HUES6 (cell line): ENCODE results near the gene SOWAHA.

Source experiments
- H3K27ac ChIP-seq: 2 replicates; pipeline ENCODE4 v1.7.0; 2013; ENCODE audit warnings: low read depth, mild to moderate bottlenecking, low read length, inconsistent platforms
- H3K27me3 ChIP-seq: 2 replicates; pipeline ENCODE4 v1.6.1; 2013; ENCODE audit warnings: low read length; ENCODE audit not compliant: control insufficient read depth, insufficient read depth
- H3K36me3 ChIP-seq: 2 replicates; pipeline ENCODE4 v1.6.1; 2013; ENCODE audit warnings: low read length; ENCODE audit not compliant: control insufficient read depth, insufficient read depth
- H3K4me1 ChIP-seq: 2 replicates; pipeline ENCODE4 v1.6.1; 2013; ENCODE audit warnings: low read length; ENCODE audit not compliant: control insufficient read depth, insufficient read depth
- H3K4me3 ChIP-seq: 2 replicates; pipeline ENCODE4 v1.5.1; 2013; ENCODE audit warnings: low read depth, low read length
- H3K9ac ChIP-seq: one replicate; pipeline ENCODE4 v1.6.1; 2013; ENCODE audit warnings: mild to moderate bottlenecking, low read length
- H3K9me3 ChIP-seq: 2 replicates; pipeline ENCODE4 v1.6.1; 2013; ENCODE audit warnings: low read depth, low read length; ENCODE audit not compliant: control insufficient read depth, insufficient read depth

The SOWAHA gene

DNA sequence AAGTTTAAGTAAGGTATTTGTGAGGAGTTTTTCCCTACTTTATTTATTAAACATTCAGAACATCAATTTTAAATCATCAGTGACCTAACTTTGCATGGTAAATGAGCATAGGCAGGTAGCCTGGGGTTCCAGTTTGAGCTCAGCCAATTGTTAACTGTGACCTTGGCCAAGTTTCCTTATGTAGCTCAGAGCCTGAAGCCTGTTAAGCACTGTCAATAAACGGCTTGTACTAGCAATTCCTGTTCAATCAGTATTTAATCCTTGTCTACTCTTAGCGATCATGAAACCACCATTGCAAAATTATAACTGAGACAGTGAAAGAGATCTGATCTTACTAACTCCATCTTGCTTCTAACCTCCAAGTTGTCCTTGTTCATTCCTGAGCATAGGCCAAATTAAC is 4.7 kb upstream of the SOWAHA start:
- Histone ChIP-seq H3K4me1 (peaks cover 8% of the 10 kb centered on the region), H3K9ac (no peak overlapping the region), H3K9me3 (no peaks in the 10 kb centered on the region), H3K36me3 (no peaks in the 10 kb centered on the region), H3K27ac (no peak overlapping the region), H3K27me3 (peaks cover 34% of the 10 kb centered on the region), H3K4me3 (no peak overlapping the region)

DNA sequence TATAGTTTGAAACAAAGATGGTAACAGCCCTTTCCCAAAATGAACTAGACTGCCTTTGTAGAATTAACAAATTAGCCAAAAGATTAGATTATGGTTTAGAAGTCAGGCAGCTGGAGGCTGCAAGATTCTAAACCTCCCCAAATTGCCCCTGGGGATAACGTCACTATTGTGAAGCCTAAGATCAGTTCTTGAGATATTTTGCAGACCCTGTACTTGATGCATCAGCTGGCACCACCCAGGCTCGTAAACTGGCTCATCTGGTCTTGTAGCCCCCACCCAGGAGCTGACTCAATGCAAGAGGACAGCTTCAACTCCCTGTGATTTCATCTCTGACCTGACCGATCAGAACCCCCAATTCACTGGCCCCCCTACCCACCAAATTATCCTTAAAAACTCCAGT is 4.2 kb upstream of the SOWAHA start:
- peaks cover 38% of the 10 kb centered on the region for H3K27me3 ChIP-seq
- no peak overlapping the region for H3K27ac ChIP-seq

DNA sequence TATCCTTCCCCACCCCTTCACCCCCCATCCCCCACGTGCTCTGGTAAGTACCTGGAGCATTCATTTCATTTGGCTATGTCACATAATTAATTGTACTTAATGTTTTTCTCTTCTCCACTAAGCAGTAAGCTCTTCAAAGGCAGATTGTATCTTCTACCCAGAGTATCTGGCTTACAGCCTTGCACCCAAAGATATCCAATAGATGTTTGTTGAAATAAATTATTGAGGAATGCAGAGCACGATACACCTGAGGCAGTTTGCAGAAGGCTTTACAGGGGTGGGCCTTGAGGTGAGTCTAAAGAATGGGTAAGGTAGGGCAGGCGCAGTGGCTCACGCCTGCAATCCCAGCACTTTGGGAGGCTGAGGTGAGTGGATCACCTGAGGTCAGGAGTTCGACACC is 2.5 kb upstream of the SOWAHA start:
- H3K4me3 ChIP-seq, result no peak overlapping the region
- no peaks in the 10 kb centered on the region for H3K9me3 ChIP-seq
- H3K4me1 ChIP-seq, result peaks cover 8% of the 10 kb centered on the region
- H3K9ac ChIP-seq, result no peak overlapping the region
- H3K27me3 ChIP-seq, result peaks cover 56% of the 10 kb centered on the region
- no peak overlapping the region for H3K27ac ChIP-seq
- H3K36me3 ChIP-seq, result no peaks in the 10 kb centered on the region

More for the DNA sequence above, 4.2 kb upstream of the SOWAHA start:
- no peaks in the 10 kb centered on the region for H3K36me3 ChIP-seq
- no peak overlapping the region for H3K9ac ChIP-seq
- no peaks in the 10 kb centered on the region for H3K9me3 ChIP-seq
- no peak overlapping the region for H3K4me3 ChIP-seq
- H3K4me1 ChIP-seq, result peaks cover 8% of the 10 kb centered on the region

DNA sequence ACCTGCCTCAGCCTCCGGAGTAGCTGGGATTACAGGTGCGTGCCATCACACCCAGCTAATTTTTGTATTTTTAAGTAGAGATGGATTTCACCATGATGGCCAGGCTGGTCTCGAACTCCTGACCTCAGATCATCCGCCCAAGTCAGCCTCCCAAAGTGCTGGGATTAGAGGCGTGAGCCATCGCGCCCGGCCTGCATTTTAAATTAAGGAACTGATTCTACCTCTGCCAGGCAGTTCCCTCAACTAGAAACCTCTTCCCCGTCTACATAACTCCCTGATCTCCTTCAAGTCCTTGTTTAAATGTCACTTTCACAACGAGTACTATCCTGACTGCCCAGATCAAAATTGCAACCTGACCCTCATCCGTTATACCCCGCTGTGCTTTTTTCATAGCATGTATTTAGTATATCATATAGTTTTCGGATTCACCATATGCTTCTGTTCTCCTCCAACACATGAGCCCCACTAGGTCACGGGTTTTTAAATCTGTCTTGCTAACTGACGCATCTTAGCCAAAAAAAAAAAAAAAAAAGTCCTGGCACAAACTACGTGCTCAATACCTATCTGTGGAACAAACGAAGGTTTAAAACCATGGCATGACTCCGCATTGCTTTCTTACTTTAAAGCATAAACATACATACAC is 858 bp upstream of the SOWAHA start:
- peak overlapping the region; percentile 41 for H3K4me3 ChIP-seq
- no peak overlapping the region for H3K9ac ChIP-seq
- no peaks in the 10 kb centered on the region for H3K36me3 ChIP-seq
- no peaks in the 10 kb centered on the region for H3K9me3 ChIP-seq
- H3K27ac ChIP-seq, result no peak overlapping the region
- peaks cover 66% of the 10 kb centered on the region for H3K27me3 ChIP-seq
- H3K4me1 ChIP-seq, result peaks cover 4% of the 10 kb centered on the region

DNA sequence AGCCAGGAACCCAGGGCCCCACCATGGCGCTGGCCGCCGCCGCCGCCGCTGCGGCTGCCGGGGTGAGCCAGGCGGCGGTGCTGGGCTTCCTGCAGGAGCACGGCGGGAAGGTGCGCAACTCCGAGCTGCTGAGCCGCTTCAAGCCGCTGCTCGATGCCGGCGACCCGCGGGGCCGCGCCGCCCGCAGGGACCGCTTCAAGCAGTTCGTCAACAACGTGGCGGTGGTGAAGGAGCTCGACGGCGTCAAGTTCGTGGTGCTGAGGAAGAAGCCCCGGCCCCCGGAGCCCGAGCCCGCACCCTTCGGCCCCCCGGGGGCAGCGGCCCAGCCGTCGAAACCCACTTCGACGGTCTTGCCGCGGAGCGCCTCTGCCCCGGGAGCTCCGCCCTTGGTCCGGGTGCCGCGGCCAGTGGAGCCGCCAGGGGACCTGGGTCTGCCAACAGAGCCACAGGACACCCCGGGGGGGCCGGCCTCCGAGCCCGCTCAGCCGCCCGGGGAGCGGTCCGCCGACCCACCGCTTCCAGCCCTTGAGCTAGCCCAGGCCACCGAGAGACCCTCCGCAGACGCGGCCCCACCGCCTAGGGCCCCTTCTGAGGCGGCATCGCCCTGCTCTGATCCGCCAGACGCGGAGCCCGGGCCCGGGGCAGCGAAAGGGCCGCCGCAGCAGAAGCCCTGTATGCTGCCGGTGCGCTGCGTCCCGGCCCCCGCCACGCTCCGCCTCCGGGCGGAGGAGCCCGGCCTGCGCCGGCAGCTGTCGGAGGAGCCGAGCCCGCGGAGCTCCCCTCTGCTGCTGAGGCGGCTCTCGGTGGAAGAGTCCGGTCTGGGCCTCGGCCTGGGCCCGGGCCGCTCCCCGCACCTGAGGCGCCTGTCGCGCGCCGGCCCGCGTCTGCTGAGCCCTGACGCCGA is 749 bp downstream of the SOWAHA start:
- H3K9ac ChIP-seq, result no peak overlapping the region
- no peaks in the 10 kb centered on the region for H3K9me3 ChIP-seq
- no peaks in the 10 kb centered on the region for H3K36me3 ChIP-seq
- H3K4me3 ChIP-seq, result peak overlapping the region; percentile 41
- no peaks in the 10 kb centered on the region; the same call in 1 of the 2 replicates for H3K4me1 ChIP-seq
- H3K27me3 ChIP-seq, result peaks cover 70% of the 10 kb centered on the region
- no peak overlapping the region for H3K27ac ChIP-seq

DNA sequence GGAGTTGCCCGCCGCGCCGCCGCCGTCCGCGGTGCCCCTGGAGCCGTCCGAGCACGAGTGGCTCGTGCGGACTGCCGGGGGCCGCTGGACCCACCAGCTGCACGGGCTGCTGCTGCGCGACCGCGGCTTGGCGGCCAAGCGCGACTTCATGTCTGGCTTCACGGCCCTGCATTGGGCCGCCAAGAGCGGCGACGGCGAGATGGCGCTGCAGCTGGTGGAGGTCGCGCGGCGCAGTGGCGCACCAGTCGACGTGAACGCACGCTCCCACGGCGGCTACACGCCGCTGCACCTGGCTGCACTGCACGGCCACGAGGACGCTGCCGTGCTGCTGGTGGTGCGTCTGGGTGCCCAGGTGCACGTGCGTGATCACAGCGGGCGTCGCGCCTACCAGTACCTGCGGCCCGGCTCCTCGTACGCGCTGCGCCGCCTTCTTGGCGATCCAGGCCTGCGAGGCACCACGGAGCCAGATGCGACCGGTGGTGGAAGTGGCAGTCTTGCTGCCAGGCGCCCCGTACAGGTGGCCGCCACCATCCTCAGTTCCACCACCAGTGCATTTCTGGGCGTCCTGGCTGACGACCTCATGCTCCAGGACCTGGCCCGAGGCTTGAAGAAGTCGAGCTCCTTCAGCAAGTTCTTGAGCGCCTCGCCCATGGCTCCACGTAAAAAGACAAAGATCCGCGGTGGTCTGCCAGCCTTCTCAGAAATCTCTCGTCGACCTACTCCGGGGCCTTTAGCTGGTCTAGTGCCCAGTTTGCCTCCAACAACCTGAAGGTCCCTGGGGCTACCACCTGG is 1.6 kb downstream of the SOWAHA start:
- Histone ChIP-seq H3K27ac (no peak overlapping the region), H3K4me3 (peak overlapping the region; percentile 41), H3K4me1 (no peaks in the 10 kb centered on the region; the same call in 1 of the 2 replicates), H3K27me3 (peaks cover 70% of the 10 kb centered on the region), H3K9ac (no peak overlapping the region), H3K9me3 (no peaks in the 10 kb centered on the region), H3K36me3 (no peaks in the 10 kb centered on the region)

DNA sequence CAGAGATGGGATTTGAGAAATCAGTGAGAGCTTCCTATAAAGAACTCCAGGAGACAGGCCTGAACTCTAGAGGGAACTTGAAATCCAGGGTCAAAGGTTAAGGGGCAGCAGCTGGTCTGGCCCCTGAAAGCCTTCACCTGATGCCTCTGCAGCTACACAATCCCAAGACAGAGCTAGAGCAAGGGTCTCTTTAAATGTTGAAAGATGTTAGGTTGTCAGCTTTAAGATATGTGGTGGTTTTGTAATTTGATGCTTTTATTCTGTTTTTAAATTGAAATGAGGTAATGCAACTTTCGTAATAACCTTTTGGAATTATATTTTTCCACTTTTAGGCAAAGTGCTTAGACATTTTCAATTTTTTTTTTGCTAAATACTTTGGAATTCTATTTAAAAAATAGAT is 2.4 kb downstream of the SOWAHA start:
- no peaks in the 10 kb centered on the region for H3K9me3 ChIP-seq
- H3K9ac ChIP-seq, result no peak overlapping the region
- H3K27me3 ChIP-seq, result peaks cover 68% of the 10 kb centered on the region
- no peak overlapping the region for H3K4me3 ChIP-seq
- no peak overlapping the region for H3K27ac ChIP-seq
- no peaks in the 10 kb centered on the region for H3K36me3 ChIP-seq
- H3K4me1 ChIP-seq, result no peaks in the 10 kb centered on the region; the same call in 1 of the 2 replicates

DNA sequence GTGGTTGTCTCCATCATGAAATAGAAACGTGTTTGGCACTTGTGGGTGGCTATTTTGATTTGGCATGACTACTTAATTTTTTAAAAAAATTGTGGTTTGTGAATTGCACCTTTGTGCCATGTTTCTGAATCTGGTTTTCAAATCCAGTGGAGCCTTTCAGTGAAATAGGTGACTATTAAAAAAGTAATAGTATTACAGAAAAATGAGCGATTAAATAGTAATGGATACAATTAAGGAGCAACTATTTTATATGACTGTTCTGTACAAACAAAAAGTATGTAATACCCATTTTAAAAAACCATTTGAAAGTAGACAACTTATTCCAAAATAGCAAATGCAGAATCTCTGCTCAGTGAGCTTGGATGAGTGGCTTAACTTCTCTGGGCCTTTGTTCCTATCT is 3.0 kb downstream of the SOWAHA start:
- Histone ChIP-seq H3K27me3 (peaks cover 63% of the 10 kb centered on the region), H3K4me1 (no peaks in the 10 kb centered on the region; the same call in 1 of the 2 replicates), H3K27ac (no peak overlapping the region), H3K9ac (no peak overlapping the region), H3K9me3 (no peaks in the 10 kb centered on the region), H3K4me3 (no peak overlapping the region), H3K36me3 (no peaks in the 10 kb centered on the region)

DNA sequence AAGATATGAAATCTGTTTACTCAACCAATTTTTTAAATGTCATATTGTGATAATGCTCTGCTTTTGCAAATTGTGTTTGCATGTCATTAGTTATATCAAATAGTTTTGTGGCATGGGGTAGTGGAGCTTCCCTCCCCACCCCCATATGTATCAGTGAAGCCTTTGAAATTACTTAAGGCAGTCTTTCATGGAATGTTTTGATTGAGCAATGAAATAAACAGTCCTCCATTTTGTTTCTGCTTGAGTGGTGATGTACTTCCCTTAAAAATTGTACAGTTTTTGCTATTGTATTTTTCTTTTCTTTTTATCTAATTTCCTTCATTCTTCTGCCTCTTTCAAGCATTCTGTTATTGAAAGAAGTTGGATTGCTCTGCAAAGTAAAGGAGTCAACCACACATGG is 3.5 kb downstream of the SOWAHA start:
- Histone ChIP-seq H3K9ac (no peak overlapping the region), H3K27ac (no peak overlapping the region), H3K9me3 (no peaks in the 10 kb centered on the region), H3K4me3 (no peak overlapping the region), H3K27me3 (peaks cover 60% of the 10 kb centered on the region), H3K36me3 (no peaks in the 10 kb centered on the region), H3K4me1 (no peaks in the 10 kb centered on the region; the same call in 1 of the 2 replicates)

DNA sequence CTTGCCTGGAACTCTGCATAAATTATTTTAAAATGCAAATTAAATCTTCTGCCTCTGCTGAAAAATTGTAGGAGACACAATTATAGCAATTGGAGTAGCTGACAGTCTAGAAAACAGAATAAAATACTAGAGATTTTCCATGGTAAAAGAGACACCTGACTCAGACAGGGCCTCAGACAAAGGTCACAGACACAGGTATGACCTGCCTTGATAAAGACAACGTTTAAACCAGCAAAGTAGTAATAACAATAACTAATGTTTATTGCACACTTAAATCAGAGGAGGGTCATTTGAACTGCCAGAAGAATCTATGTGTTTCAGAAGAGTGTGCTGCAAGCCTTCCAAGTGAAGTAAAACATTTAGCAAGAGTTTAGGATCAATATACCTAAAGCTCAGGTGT is 3.9 kb downstream of the SOWAHA start:
- Histone ChIP-seq H3K36me3 (no peaks in the 10 kb centered on the region), H3K9ac (no peak overlapping the region), H3K27me3 (peaks cover 58% of the 10 kb centered on the region), H3K4me1 (no peaks in the 10 kb centered on the region; the same call in 1 of the 2 replicates), H3K27ac (no peak overlapping the region), H3K9me3 (no peaks in the 10 kb centered on the region), H3K4me3 (no peak overlapping the region)
